NB4 (cell line): ENCODE data around the gene SMNDC1.

Experiments
- POLR2A ChIP-seq: IDR thresholded peaks from 2 replicates; pipeline ENCODE4 v1.6.1; 2011; ENCODE audit warnings: mild to moderate bottlenecking; ENCODE audit not compliant: insufficient read length; ENCODE audit errors: extremely low read depth
- TF ChIP-seq, protein P1 (sequence below): IDR thresholded peaks from one replicate; pipeline ENCODE4 v1.5.1; 2012; ENCODE audit warnings: low read depth, low read length

DNA sequence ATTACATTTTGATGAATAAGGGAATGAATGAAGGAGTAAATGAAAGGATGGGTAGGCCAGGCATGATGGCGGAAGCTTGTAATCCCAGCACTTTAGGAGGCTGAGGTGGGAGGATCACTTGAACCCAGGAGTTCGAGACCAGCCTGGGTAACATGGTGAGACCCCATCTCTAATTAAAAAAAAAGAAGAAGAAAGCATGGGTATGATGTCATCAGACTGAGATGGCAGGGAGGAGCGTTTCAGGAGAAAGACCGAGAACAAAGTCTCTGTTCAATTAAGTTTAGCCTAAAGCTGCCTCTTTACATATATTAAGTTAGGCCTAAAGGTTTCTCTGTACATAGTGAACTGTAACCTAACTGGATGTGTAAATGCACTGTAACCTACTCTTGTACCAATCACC is 42.2 kb upstream of the SMNDC1 start:
- TF ChIP-seq, protein P1, sequence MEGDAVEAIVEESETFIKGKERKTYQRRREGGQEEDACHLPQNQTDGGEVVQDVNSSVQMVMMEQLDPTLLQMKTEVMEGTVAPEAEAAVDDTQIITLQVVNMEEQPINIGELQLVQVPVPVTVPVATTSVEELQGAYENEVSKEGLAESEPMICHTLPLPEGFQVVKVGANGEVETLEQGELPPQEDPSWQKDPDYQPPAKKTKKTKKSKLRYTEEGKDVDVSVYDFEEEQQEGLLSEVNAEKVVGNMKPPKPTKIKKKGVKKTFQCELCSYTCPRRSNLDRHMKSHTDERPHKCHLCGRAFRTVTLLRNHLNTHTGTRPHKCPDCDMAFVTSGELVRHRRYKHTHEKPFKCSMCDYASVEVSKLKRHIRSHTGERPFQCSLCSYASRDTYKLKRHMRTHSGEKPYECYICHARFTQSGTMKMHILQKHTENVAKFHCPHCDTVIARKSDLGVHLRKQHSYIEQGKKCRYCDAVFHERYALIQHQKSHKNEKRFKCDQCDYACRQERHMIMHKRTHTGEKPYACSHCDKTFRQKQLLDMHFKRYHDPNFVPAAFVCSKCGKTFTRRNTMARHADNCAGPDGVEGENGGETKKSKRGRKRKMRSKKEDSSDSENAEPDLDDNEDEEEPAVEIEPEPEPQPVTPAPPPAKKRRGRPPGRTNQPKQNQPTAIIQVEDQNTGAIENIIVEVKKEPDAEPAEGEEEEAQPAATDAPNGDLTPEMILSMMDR = no peak
- TF ChIP-seq POLR2A = no peak
